HG02763 (cell line): ENCODE measurements around the gene ERC1.

Source experiments
- ATAC-seq: cut with Tn5 transposase; IDR thresholded peaks from one replicate; pipeline ENCODE4 v1.9.1; 2021; ENCODE audit warnings: mild to moderate bottlenecking, moderate library complexity; ENCODE audit not compliant: unreplicated experiment

Gene ERC1

DNA sequence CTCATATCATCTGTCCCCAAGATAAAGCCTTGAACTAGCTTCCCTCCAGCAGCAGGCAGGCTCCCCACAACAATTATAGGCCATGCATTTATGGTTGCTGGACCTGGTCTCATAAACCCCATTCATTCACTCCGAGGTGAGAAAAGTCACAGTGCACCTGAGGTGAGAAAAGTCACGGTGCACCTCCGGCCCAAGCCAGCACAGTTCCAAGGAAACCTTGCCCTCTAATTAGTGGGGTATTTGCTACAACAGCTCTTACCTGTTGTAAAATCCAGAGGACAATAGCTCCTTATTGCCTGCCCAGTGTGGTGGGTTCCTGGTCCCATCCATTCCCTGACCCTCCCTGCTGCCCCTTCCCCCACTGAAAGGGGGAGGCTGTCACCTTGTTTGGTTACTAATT lies 537.8 kb downstream of the ERC1 start:
- no peak for ATAC-seq

- ATAC-seq = no peak
Observed at GRCh38 chr12:1529228-1529861, 538.3 kb downstream of the ERC1 start.

DNA sequence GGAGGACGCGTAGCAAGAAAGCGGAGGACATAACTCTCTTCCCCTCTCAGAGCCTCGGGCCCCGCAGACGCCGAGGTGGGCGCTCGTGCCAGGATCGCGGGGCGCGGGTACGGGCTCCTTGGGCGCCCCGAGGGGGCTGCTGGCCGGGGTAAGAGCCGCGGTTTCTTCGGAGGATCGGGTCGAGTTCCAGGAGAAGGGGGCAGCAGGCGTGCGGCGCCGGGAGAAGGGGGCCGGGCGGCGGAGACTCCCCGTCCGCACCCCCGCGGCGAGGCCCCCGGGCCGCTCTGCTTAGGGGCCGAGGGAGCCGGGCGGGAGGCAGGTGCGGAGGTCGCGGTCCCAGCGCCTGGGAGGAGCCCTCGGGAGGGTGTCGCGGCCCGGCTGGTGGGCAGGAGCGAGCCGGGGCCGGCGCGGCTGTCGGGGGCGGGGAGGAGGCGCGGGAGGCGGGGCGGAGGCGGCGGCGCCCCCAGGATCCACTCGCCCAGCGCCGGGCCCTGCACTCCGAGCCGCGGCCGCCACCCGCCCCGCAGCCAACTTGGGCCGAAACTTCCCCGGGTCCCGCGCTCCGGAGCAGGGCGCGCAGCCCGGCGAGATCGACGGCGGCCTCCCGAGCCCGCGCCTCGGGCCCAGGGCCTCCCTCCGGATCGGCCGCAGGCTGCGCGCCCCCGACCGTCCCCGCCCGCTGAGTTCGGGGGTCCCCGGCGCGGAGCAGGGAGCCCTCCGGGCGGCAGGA lies 539.0 kb downstream of the ERC1 start:
- ATAC-seq = no peak

DNA sequence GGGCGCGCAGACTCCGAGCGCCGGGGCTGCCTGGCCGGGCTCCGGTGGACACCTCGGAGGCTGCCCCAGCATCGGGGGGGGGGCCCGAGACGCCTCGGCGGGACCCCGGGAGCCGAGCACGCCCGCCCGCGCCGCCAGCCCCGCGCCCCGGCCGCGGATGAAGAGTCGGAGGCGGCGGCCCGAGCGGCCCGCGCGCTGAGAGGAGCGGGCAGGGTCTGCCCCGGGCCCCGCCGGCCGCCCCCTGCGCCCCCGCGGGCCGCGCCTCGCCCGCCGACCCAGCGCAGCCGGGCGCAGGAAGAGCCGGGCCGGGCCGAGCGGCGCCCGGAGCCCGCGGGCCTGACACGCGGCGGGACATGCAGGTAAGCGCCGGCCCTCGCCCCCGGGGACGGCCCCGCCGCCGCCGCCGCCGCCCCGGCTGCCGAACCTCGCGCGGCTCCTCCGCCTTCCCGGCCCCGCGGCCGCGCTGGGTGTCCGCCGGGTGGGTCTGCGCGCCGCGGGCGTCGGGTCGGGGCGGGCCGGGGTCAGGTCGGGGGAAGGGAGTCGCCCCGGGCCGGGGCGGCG lies 539.6 kb downstream of the ERC1 start:
- no peak for ATAC-seq

DNA sequence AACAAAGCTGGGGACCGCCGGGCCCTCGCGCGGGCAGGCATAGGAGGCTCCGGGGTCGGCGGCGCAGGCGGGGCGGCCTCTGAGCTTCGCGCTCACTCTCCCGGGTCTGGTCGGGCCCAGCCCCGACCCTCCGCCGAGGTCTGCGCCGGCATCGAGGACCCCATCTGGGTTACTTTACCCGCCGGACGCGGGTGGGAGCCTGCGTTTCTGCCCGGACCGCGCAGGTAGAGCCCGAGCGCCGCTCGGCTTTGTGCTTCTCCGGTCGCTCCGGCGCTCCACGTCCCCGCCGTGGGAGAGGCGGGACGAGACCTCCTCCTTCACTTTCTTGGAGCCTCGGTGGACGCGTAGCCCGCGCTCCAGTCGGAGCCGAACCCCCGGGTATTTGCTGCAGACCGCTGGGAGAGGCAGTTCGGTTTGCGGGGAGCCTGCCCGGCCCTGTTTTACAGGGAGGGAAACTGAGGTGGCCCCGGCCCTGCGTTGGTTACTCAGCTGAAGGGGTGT lies 540.2 kb downstream of the ERC1 start:
- ATAC-seq = no peak

- ATAC-seq = no peak
Observed at GRCh38 chr12:1531654-1532374, 540.8 kb downstream of the ERC1 start.

DNA sequence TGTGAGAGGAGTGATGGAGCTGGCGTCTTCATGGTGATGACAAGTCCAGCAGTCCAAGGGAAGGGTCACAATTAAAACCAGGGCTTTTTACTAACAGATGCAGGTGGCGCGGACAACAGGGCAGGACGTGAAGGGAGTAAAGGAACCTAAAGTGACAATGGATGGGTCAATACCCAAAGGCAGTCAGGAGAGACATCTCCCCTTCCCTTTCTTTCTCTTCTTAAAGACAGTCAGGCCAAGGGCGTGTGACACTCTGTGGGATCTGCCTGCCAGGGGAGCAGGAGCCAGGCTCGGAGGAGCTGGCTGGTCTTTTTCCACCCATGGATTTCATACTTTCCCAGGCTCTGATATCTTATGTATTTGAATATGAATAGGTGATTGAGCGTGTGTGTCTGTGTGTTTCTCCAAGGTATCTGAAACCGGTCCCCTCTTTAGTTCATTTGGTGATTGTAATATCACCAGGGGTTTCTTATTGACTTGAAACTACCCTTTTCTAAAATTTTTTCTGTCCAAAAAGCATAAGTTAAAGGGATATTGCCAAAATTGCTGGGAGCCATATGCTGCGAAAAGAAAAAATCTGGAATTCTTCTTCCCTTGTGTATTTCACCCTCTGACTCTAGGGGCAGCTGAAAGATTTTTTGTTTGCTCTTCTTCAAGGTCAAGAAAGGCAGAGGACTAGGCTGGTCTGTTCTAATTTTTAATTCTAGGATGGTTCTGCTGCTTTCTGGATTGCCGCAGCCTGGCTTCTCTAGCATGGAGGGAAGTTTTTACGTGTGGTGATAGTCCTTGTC lies 541.5 kb downstream of the ERC1 start:
- ATAC-seq = no peak

- ATAC-seq = peak; percentile 5
Observed at GRCh38 chr12:1533205-1533601, 542.2 kb downstream of the ERC1 start.

DNA sequence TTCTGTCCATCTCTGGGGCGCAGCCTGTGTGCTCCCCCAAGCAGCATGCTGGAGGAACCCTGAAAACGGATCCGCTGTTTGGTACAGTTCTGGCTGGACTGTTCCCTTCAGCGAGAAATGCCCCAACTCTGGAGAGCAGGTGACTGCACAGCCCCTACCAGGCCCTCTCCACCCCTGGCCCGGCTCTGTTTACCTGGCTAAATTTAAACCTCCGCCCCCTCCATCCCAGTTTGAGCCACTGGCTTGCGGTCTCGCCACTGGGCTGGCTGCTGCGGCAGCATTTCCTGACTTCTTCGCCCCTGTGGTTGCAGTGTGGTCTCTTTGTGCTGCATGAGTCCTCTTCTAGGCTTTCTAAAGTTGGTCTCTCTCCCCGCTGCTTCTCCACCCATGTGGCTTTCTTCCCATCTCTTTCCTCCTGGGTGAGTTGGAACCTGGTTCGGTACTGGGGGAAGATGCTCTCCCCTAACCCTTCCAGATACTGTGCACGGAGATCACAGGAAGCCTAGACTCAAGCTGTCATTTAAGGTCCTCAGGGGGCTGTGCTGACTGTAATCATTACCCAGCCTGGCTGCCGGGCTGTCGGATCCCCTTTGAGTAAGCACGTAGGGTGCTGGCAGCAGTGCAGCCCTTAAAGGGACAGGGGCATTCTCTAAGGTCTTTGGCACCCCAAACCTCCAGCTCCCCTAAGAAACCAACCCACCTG lies 542.7 kb downstream of the ERC1 start:
- ATAC-seq = peak; percentile 46

DNA sequence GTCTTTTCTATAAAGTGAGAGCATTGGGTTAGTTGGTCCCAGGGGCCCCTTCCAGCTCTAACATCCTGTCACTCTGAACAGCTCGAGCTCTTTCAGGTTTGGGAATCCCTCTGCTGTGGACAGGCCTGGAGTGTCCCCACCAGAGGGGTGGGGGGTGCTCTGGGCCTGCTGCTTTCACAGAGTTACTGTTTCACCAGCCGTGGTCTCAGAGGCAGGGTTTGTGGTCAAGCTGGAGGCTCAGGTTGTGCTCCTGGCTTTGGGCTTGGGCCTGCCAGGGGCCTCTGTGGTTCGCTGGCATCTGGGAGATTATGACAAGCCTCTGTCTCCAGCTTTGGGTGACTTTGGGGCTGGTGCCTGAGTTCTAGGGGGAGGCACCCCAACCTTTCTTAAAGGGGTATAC lies 543.7 kb downstream of the ERC1 start:
- ATAC-seq = peak; percentile 25

DNA sequence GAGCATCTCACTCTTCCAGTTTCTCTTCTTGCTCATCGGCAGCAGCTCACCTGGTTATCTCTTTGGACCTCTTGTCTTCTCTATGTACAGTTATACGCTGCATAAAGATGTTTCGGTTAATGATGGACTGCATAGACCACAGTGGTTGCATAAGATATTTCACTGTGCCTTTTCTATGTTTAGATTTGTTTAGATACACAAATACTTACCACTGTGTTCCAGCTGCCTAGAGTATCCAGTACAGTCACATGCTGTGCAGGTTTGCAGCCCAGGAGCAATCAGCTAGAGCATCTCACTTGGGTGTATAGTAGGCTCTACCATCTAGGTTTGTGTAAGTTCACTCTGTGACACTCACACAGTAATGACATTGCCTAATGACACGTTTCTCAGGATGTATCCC lies 545.8 kb downstream of the ERC1 start:
- no peak for ATAC-seq

DNA sequence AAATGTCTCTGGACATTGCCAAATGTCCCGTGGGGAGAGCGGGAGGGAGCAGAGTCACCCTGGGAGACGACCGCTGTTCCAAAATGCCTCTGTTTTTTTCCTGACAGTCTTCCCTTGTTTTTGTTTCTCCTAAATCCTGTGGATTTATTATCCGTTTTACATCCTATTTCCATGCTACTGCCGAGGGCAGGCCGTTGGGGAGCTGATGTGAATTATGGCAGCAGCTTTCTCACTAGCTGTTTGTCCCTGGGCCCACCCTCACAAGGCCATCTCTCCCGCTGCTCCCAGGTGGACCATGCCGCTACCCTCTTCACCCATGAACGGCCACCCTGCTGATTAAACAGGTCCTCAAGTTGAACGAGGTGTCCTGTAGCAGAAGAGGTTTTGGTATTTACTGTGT lies 548.1 kb downstream of the ERC1 start:
- ATAC-seq = no peak

GRCh38 chr12:1540690-1541089 lies 549.7 kb downstream of the ERC1 start:
- no peak for ATAC-seq

GRCh38 chr12:1542599-1542998 lies 551.6 kb downstream of the ERC1 start:
- ATAC-seq = no peak

- no peak for ATAC-seq
Observed at GRCh38 chr12:1544996-1545700, 554.1 kb downstream of the ERC1 start.
